CD4-positive, alpha-beta T cell treated with Interleukin-2 at 100 ng/mL for 4 hours (primary cell): Measurements from ENCODE around the gene POU2F2.
A peak's percentile ranks its signal among the peaks of the same experiment; 100 is the strongest.

Source experiments
- DNase-seq: peaks from one replicate; pipeline ENCODE4 v3.0.0-alpha.2; 2020; ENCODE audit warnings: low spot score

Gene POU2F2

DNA sequence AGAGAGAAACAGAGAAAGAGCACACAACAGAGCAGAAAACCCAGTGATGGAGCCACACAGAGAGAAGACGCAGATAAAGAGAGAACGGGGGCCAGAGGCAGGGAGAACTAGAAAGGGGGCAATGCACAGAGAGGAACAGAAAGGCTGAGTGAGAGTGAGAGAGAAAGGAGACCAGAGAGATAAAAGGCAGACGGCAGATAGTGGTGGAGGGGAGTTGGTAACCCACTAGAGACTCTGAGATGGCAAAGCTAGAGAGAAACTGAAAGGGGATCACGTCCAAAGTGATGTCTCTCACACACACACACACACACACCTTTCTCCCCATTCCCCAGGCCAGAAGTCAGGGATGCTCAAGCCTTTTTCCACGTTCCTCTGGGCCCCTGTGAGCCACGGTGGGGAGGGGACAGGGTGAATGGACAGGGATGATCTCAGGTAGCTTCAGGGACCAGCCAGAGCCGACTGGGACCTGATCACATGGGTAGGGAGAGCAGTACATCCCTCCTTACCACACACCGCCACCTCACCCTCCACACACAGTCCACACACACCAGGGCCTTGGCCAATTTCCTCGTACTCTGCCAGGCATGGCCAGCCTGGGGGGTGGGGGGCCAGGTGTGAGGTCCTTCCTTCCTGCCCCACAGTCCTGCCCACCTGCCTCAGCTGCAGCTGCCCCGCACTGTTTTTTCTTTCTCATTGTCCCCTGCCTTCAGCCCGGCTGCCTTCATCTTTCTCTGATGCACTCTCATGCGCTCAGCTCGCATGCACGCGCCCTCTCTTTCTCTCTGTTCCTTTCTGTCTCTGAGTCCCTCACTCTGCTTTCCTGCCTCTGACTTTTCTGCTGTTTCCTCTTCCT is 22.5 kb upstream of the POU2F2 start:
- no peak for DNase-seq

DNA sequence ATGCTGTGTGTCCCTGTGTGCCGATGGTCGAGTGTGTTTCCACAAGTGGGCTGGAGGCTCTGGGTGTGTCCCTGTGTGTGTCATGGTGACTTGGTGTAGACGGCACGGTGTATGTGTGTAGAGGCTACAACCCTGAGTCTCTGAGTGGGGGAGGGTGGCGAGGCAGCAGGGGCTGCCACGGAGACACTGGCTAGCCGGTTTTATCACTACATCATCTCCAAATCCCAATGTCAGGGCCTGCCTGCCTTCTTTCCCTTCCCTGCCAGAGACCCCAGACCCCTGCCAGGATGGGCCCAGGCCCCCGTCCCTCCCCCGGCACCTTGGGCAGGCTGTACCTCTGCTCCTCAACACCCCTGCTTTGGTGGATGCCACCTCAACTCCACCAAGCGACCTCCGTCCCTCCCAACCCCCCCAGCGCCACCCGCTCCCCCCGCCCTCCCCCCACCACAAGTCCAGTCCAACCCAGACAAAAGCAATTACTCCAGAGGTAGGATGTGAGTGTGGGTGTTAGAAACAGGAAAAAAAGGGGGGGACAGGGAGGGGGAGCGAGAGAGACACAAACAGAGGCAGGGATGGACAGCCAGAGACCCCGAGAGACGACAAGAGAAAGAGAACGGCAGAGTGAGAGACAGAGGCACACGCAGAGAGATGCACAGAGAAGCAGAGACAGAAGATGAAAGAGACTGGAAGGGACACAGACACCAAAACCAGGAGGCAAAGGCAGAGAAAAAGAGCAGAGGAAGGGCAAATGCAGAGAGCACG is 21.6 kb upstream of the POU2F2 start:
- no peak for DNase-seq

DNA sequence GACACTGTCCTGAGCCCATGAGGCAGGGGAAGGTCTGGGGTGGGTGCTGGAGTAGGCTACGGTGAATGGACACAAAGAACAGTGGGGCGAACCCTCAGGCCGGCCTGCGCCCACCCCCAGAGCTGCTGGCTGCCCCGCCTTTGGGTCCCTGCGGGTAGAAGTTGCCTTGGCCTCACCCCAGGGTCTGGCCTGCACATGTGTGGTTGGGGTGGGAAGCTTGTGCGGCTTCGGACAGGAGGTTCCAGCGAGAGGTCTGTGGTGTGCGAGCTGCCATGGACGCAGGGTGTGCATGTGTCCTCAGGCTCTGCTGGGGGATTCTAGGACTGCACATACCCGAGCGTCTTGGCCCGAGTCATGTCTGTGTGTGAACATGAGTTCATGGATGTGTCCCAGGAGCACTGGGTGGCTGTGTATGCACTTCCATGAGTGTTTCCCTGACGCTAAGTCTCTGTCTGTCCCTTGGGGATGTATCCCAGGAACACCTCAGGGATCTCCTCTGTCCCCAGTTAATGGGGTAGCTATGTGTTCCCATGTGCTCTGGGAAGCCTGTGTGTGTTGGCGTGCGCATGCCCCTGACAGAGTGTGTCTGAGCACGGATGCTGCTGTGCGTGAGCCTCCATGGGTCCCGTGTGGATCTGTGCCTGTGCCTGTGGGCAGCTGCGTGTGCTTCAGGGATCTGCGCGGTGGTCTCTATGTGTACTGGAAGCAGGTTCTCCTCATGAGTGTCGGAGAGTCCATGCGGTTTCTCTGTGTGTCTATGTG is 20.8 kb upstream of the POU2F2 start:
- DNase-seq: no peak

DNA sequence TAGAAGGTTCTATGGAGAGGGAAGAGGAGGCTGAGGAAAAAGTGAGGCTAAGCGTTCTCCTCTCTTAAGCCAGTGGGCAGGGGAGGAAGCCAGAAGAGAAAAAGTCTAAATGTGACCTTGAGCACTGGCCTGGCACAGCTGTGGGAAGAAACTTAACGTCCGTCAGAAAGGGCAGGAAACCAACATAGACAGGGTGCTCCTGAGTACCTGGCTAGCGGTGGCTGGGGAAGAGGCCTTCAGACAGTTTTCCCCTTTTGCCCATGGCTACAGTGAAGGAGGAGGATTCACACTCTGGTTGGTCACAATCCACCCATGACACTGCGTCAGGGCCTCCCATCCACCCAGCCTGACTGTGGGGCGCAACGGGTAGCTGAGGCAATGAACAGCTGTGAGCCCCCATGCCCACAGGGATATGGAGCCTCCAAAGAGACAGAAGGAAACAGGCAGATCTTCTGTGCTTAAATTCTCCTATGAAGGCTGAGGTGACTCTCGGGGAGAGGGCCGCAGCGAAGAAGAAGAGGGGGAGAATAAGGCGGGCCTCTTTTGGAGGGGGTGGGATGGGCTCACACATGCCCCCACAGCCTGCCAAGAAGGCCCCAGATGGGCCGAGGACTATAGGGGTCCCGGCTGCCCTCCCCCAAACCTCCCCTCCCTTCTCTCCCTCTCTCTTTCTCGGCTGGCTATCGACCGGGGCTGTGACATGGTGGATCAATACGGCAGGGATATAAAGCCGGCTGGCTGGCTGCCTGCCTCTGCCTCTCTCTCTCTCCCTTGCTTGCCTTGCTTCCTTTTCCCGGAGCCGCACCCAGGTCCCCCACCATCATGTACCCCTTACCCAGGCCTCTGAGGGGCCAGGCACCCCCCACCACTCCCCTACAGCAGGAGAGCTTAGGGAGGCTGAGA is 19.8 kb upstream of the POU2F2 start:
- no peak for DNase-seq

DNA sequence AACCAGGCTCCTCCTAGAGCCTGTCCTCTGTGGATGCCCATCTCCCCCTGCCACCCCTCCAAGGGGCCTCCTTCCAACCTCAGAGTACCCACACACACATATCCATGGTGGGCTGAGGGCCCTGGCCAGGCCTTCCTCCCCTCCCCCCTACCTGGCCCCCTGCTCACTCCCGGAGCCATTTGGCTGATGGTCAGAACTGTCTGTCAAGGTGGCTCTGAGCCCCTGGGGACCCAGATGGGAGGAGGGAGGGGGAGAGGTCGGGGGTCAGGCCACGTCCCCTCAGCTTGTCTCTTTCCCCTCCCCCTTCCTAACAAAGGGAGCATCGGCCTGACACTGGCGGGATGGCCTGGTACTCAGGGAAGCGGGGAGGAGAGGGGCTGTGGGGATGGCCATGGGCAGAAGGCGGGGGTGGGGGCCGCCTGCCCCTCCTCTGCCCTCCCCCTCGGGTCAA is 18.7 kb upstream of the POU2F2 start:
- DNase-seq: no peak

GRCh38 chr19:42150364-42150763 is 18.1 kb upstream of the POU2F2 start:
- no peak for DNase-seq

DNA sequence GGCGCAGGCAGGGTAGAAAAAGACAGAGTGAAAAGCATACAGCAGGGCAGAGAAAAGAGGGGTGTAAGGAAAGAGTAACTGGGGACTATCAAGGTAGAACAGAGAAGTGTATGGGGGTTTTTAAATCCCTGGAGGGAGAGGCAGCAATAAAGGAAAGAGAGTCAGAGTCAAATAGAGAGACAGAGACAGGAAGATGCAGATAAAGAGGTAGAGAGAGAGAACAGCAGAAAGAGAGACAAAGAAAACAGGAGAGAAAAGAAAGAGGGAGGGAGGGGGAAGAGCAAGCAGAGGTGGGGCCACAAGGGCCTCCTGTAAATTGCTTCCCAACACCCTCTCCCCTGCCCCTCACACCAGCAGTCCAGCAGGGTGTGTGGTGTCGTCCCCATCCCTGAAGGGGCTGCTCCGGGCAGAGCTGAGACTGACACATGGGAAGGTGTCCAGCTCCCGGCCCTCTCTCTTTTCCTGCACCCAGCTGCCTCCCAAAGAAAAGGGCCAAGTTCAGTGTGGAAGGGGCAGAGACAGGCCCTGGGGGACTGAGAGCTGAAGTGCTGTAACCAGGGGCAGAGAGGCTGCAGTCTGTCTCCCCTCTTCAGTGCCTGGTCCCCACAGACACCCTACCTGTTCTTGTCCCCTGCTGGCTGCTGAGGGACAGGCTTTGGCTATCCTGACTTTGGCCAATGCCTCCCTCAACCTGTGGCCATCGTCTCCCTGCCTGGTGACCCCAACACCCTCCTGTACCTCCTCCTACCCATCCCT is 17.4 kb upstream of the POU2F2 start:
- no peak for DNase-seq

DNA sequence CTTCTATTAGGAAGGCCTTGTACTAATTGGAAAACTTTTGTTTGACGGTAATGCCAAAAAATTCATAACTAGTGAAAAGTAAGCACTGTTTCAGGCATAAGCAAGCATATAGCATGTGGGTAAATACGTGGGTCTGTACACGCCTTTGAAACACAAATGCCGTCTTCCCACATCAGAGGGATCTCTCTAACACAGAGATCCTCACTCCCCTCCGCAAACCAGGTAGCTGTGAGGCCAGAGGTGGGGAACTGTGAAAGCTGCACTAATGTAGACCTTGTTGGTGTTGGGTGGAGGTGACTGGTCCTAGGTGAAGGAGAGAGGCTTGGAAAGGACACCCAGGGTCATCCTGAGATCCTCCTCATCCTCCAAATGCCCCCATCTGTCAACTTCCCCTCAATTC is 16.0 kb upstream of the POU2F2 start:
- no peak for DNase-seq

GRCh38 chr19:42143341-42144234 is 11.3 kb upstream of the POU2F2 start:
- no peak for DNase-seq

DNA sequence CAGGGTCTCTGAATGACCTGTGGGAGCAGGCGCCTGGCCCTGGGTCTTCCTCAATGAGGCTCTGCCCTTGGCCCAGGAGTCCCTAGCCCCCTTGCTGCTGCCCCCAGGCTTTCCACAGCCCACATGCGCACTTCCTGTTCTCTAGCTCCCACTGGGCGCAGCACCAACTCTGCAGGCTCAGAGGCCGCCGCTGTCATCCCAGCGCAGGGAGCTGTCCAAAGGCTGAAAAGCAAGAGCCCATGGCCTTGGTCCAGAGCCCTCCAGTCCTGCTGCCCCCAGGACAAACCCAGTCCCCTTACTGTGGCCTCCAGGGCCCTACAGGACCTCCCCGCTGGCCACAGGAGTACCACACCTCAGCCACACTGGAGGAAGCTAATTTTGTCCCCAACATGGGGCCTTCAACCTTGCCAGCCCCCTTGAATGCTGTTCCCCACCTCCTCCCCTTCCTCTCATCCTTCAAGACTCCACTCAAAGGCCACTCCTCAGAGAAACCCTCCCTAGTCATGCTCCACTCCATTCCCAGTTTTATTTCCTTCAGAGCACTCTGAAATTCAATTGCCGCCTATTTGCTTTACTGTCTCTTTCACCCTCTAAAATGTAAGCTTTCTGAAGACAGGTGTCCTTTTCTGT is 8.0 kb upstream of the POU2F2 start:
- DNase-seq: no peak

DNA sequence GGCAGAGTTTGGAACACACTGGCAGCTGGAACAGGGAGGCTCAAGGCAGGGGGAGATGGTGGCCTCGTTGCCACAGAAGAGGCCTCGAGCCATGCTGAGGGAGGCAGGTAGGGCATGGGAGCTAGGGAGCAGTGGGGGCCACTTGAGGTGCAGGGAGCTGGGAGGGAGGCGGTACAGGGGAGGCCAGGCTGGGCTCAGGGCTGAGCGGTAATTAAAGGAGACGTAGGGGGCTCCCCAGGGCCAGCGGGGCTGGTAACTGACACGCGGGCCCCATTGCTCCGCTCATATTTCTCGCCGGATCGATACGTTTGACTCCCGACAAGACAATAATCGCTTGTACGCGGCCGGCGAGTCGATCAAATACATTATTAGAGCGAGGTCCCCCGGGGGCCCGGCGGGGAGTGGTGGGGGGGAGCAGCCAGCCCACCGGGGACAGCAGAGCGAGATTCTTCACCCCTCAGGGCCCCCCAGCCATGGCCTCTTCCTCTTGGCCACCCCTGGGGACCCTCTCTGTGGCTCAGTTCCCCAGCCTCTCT is 2.4 kb upstream of the POU2F2 start:
- no peak for DNase-seq

DNA sequence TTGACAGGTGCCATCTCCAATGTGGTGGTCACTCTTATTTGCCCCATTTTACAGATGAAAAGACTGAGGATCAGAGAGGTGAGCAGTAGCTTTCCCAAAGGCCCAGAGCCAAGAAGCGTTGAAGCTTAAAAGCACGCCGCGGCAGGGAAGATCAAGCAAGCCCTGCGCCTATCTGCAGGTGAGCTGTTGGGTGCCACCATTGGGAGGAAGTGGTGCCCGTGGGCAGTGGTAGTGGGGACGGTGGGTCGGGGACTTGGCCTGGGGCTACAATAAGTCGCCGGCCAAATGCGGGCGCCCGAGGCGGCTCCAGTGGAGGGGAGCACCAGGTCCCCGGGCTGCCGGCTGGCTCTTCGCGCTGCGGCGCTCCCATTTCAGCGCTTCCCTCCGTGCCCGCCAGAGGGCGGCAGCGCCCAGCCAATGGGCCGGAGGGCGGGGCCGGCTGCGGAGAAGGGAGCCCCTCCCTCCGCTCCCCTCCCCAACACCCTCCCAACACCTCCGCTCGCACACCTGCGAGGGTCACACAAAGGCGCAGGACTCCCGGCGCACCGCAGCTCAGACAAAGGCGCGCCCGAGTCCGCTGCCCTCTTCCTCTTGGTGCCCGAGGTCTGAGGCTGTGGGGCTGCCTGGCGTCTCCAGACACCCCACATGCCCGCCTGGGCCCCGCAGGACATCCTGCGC is 744 bp upstream of the POU2F2 start:
- DNase-seq: peak; percentile 88

DNA sequence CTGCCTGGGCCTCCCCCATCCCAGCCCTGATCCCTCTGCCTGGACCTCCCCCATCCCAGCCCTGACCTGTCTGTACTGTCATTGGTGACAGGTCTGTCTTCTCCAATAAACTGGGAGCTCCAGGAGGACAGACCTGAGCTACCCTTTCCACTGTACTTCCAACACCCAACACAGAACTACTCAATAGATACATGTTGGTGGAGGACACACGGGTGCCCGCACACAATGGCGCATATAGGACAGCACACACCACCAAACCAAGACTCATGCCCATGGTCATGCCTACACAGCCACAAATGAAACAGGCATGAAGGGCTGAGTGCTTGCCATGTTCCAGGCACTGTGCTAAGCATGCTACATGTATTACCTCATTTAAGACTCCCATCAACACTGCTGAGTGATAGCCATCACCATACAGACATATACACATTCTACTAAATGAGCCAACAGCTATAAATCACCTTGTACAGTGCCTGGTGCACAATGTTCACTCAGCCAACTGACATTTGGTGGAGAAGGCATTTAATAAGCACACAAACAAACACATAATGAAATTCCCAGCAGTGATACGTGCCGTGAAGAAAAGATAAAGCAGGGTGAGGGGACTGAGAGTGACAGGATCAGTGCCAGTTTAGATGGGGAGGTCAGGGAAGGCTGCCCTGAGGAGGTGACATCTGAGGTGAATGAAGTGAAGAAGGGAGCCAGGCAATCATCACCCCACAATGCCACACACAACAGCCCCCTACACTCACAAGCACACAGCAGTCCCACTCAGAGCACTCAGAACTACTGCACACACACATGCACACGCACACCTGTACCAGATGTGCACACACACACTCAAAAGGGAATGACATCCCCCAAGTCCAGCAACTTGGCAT is 857 bp downstream of the POU2F2 start:
- no peak for DNase-seq

DNA sequence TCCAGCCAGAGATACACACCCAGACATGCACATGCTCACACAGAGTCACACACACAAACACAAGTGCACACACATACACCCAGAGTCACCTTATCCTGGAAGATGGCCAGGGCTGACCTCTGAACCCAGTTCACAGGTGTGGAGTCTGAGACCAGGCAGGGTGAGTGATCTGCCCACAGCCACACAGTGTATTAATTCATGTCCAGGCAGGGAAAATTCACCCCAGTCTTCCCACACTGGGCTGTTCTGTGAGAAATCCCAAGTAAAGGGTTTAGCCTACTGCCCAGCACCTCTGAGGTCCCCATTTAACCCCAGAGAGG is 2.0 kb downstream of the POU2F2 start:
- no peak for DNase-seq

DNA sequence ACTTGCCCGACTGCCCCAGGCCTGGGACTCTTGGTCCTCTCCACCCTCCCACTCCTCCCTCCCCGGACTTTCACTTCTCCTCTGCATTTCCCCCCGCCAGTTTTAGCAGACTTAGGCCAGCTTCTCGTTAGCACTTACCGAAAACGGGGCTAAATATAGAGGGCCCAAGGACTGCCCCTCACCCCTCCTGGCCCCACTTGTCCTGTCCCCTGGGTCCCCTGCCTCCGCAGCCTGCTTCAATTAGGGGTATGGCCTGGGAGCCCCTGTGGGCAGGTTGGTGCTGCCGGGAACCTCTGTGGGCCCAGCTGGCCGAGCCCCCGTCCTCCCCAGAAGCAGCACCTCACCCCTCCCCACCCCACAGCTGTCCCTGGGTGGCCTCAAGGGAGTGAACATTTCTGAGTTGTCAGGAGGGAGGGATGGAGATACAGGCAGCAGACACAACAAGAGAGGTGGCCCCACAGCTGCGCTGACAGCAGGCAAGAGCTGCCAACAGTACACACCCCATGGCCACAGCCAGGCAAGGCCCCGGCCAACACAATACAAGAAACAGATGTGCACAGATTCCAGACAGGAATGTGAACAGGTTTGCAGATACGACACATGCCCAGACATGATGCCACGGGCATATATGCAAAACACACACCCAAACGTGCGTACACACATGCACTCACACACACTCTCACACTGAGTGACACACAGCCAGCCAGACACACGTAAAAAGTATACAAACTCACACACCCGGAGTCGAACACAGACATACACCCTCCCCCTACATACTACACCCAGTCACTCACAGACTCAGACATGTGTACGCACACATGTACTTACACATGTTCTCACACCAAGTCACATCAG is 2.6 kb downstream of the POU2F2 start:
- DNase-seq: no peak

DNA sequence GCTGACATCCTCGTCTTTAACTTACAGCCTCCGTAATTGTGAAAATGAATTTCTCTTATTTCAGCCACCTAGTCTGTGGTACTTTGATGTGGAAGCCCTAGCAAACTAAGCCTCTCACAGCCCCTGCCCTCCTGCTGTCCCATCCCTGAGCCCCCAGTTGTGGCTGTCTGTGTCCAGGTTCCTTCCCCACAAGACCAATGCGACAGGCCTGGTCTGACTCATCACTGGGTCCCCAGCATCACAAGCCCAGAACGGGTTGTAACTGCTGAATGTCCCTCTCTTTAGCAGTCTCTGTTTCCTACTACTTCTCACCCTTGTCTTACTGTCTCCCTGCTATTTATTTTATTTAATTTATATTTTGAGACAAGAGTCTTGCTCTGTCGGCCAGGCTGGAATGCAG is 5.7 kb downstream of the POU2F2 start:
- no peak for DNase-seq

DNA sequence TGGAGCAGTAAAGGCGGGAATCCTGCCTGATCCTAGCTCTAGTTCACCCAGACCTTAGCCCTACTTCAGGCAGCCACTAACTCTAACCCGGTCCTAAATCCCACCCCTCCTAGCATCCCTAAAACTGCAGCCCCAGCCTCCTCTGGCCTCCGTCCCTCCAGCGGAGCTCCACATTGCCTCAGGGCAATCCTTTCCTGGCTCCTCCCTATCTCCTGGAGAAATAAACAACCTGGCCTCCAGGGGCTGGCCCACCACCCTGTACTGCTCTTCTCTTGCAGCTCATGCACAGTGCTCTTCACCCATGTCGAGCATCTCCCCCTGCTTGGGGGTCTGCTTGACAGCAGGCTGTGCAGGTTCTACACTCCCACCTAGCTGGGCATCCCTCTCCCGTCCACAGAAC is 6.7 kb downstream of the POU2F2 start:
- no peak for DNase-seq
